PC-9 (cell line): ENCODE measurements around the gene TAS2R16. TPM values are rescaled to one million over a fixed set of nuclear protein-coding genes. Genes with fewer than 3 reads are reported as not detected.

ENCODE experiments used
- BruUV-seq: library from RNA; stranded (reverse); fragments of 400-500 nt; replicated peaks from 2 replicates; lab custom pipeline; 2021; lab: Mats Ljungman, UMichigan
- CTCF ChIA-PET: fragments of 300-600 bp; sonication (Branson Sonifier 250); formaldehyde crosslinking; loops from one replicate; lab custom pipeline; 2022; ENCODE audit warnings: antibody characterized with exemption; lab: Charles Lee
- POLR2A ChIA-PET: fragments of 300-600 bp; sonication (Branson Sonifier 250); formaldehyde crosslinking; loops from one replicate; lab custom pipeline; 2022; ENCODE audit warnings: antibody characterized with exemption; ENCODE audit not compliant: unreplicated experiment; lab: Charles Lee
- DNase-seq, 2 experiments: peaks; one replicate each; pipeline versions ENCODE4 v3.0.0 to v3.0.0-alpha.2; 2015 to 2022; ENCODE audit warnings: mixed read lengths in 1 of 2
- H2AFZ ChIP-seq: fragments of 200-600 bp; sonication (generic); 2 replicates; pipeline ENCODE4 v1.8.1; 2017; ENCODE audit warnings: antibody characterized with exemption
- H3F3A ChIP-seq: fragments of 200-600 bp; sonication (generic); 2 replicates; pipeline ENCODE4 v1.8.1; 2017; ENCODE audit warnings: antibody characterized with exemption, mild to moderate bottlenecking, low read depth; ENCODE audit not compliant: insufficient read depth
- H3K27ac ChIP-seq: fragments of 200-600 bp; sonication (generic); 2 replicates; pipeline ENCODE4 v1.6.1; 2016; ENCODE audit warnings: mixed run types
- H3K27me3 ChIP-seq: fragments of 200-600 bp; sonication (generic); 2 replicates; pipeline ENCODE4 v1.6.1; 2016; ENCODE audit warnings: low read depth, mixed run types; ENCODE audit not compliant: insufficient read depth
- H3K36me3 ChIP-seq: fragments of 200-600 bp; sonication (generic); 2 replicates; pipeline ENCODE4 v1.6.1; 2016; ENCODE audit warnings: low read depth, mixed run types
- H3K4me1 ChIP-seq: fragments of 200-600 bp; sonication (generic); replicated peaks from 2 replicates; pipeline ENCODE4 v1.6.1; 2016; ENCODE audit warnings: mixed run types; ENCODE audit not compliant: insufficient read depth
- H3K4me2 ChIP-seq: fragments of 200-600 bp; sonication (generic); 2 replicates; pipeline ENCODE4 v1.6.1; 2017; ENCODE audit warnings: mixed run types
- H3K4me3 ChIP-seq: fragments of 200-600 bp; sonication (generic); 2 replicates; pipeline ENCODE4 v1.6.1; 2016; ENCODE audit warnings: mixed run types
- H3K79me2 ChIP-seq: fragments of 200-600 bp; sonication (generic); 2 replicates; pipeline ENCODE4 v1.6.1; 2017; ENCODE audit warnings: low read depth, mixed run types
- H3K9me2 ChIP-seq: fragments of 200-600 bp; sonication (generic); 2 replicates; pipeline ENCODE4 v1.8.1; 2017; ENCODE audit warnings: mild to moderate bottlenecking; ENCODE audit not compliant: insufficient read depth
- H3K9me3 ChIP-seq: fragments of 200-600 bp; sonication (generic); 2 replicates; pipeline ENCODE4 v1.8.1; 2016; ENCODE audit warnings: low read depth; ENCODE audit not compliant: insufficient read depth
- H4K20me1 ChIP-seq: fragments of 200-600 bp; sonication (generic); 2 replicates; pipeline ENCODE4 v1.8.1; 2017; ENCODE audit not compliant: insufficient read depth
- CTCF ChIP-seq: fragments of 200-600 bp; sonication (generic); conservative IDR thresholded peaks from 2 replicates; pipeline ENCODE4 v1.6.1; 2017; ENCODE audit warnings: mixed run types, antibody characterized with exemption, mild to moderate bottlenecking, moderate library complexity
- EZH2 ChIP-seq: fragments of 200-600 bp; sonication (generic); IDR thresholded peaks from 2 replicates; pipeline ENCODE4 v1.8.0; 2017; ENCODE audit warnings: antibody characterized with exemption, low read depth
- intact Hi-C: fragments of 100-400 bp; cut with micrococcal nuclease; formaldehyde crosslinking; loops from one replicate; pipeline ENCODE4 v1.10.0; 2022; ENCODE audit not compliant: unreplicated experiment
- total RNA-seq: library from RNA; stranded (reverse); gene quantifications from 2 replicates; pipeline ENCODE4 v1.2.3, GENCODE V29; 2021

Gene TAS2R16
- total RNA-seq, 1 experiment from 2014 or later, result not detected

- DNase-seq, result no peak
- intact Hi-C loops, result no loop called here
- no peak overlapping the region for H2AFZ ChIP-seq
- H3K27me3 ChIP-seq, result no peaks in the 10 kb centered on the region
- H3K36me3 ChIP-seq, result no peaks in the 10 kb centered on the region
- no peaks in the 10 kb centered on the region for H3K9me3 ChIP-seq
- no peak overlapping the region for H3K4me2 ChIP-seq
- POLR2A ChIA-PET, result no interaction called here
- no peaks in the 10 kb centered on the region for H3K9me2 ChIP-seq
- no peak overlapping the region for H3K27ac ChIP-seq
- BruUV-seq, result no TSS peak
- H3K4me1 ChIP-seq, result no peaks in the 10 kb centered on the region
- CTCF ChIA-PET, result no interaction called here
- no peaks in the 10 kb centered on the region for H3F3A ChIP-seq
- no peaks in the 10 kb centered on the region for H4K20me1 ChIP-seq
- TF ChIP-seq EZH2 (no peak), CTCF (no peak)
- no peak overlapping the region for H3K4me3 ChIP-seq
- H3K79me2 ChIP-seq, result no peaks in the 10 kb centered on the region
Measured at GRCh38 chr7:122989577-122989976, 5.9 kb downstream of the TAS2R16 start.

GRCh38 chr7:122989041-122989440, 6.5 kb downstream of the TAS2R16 start:
- H2AFZ ChIP-seq, result no peak overlapping the region
- H3K4me1 ChIP-seq, result no peaks in the 10 kb centered on the region
- no peaks in the 10 kb centered on the region for H3K9me3 ChIP-seq
- no peak for DNase-seq
- intact Hi-C loops, result no loop called here
- no peak overlapping the region for H3K4me3 ChIP-seq
- no peak for TF ChIP-seq CTCF
- no peak for TF ChIP-seq EZH2
- no peaks in the 10 kb centered on the region for H3K9me2 ChIP-seq
- ChIA-PET POLR2A (no interaction called here), CTCF (no interaction called here)
- no peak overlapping the region for H3K27ac ChIP-seq
- no TSS peak for BruUV-seq
- no peak overlapping the region for H3K4me2 ChIP-seq
- no peaks in the 10 kb centered on the region for H3K27me3 ChIP-seq
- H3K79me2 ChIP-seq, result no peaks in the 10 kb centered on the region
- H3K36me3 ChIP-seq, result no peaks in the 10 kb centered on the region
- H3F3A ChIP-seq, result no peaks in the 10 kb centered on the region
- no peaks in the 10 kb centered on the region for H4K20me1 ChIP-seq

- no peaks in the 10 kb centered on the region for H3F3A ChIP-seq
- H3K27ac ChIP-seq, result no peak overlapping the region
- no peak for TF ChIP-seq EZH2
- TF ChIP-seq CTCF, result no peak
- no peaks in the 10 kb centered on the region for H3K27me3 ChIP-seq
- DNase-seq, result no peak
- BruUV-seq, result no TSS peak
- intact Hi-C loops, result no loop called here
- H3K4me3 ChIP-seq, result no peak overlapping the region
- ChIA-PET POLR2A (no interaction called here), CTCF (no interaction called here)
- H3K4me1 ChIP-seq, result no peaks in the 10 kb centered on the region
- no peaks in the 10 kb centered on the region for H3K79me2 ChIP-seq
- no peaks in the 10 kb centered on the region for H3K36me3 ChIP-seq
- H2AFZ ChIP-seq, result no peak overlapping the region
- no peaks in the 10 kb centered on the region for H3K9me3 ChIP-seq
- H3K4me2 ChIP-seq, result no peak overlapping the region
- H4K20me1 ChIP-seq, result no peaks in the 10 kb centered on the region
- H3K9me2 ChIP-seq, result no peaks in the 10 kb centered on the region
Measured at GRCh38 chr7:122988333-122988732, 7.2 kb downstream of the TAS2R16 start.
